Astrocyte of the cerebellum (primary cell): ENCODE data around the gene TPR.
A peak's percentile ranks its signal among the peaks of the same experiment; 100 is the strongest.

ENCODE experiments used
- DNase-seq: peaks from one replicate; pipeline ENCODE4 v3.0.0-alpha.2; 2011; ENCODE audit warnings: low read depth
- H3K4me3 ChIP-seq: 2 replicates; pipeline ENCODE4 v1.5.1; 2011; ENCODE audit warnings: mild to moderate bottlenecking, low read depth, low read length, moderate library complexity
- in situ Hi-C: cut with HindIII; loops from 2 replicates; pipeline ENCODE4 v1.10.0; 2017; ENCODE audit warnings: low sequenced_read_pairs
- TF ChIP-seq, protein P1 (sequence below): IDR thresholded peaks from 2 replicates; pipeline ENCODE4 v1.5.1; 2012; ENCODE audit warnings: low read length, low read depth, moderate library complexity, mild to moderate bottlenecking; ENCODE audit errors: missing control alignments

The TPR gene

DNA sequence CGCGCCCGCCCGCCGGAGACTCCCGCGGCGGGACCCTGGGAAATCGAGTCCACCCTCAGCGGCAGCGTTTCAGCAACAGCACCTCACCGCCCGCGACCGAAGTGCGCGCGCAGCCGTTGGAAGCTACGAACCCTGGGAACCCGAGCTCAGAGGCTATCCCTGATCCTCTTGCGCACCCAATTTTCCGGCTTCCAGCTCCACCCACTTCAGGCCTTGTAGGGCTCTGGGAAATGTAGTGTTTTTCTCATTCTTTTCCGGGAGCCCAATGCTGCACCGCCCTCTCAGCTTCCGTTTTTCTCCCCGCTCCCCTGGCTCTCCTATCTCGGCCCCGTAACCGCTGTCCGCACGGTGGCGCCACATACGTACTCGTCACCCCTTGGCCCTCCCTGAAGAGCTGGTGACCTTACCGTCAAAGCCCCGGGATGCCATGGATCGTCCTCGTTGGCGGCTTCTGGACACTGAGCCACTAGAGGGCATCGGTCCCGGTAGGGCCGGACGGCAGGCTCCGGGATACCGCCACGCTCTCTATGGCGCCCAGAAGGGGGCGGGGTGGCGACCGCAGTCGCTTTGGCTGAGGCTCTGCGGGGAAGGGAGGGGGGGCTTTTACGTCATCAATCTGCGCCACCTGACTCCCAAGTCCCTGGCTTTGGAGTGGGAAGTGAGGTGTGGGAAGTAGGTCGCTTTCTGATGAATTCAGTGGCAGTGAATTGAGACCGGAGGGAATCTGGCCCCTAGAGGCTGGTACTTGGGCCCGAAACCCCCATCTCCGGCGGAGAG lies at the start of gene TPR, which contains the start of gene ODR4:
TPR (minus strand) TSS at position 102 of the 777 bp plus-strand sequence. CDS start 225 bp downstream, outside the sequence.
ODR4 (plus strand) TSS at position 687 of the 777 bp plus-strand sequence. CDS start 3,948 bp downstream, outside the sequence.
- TF ChIP-seq, protein P1, sequence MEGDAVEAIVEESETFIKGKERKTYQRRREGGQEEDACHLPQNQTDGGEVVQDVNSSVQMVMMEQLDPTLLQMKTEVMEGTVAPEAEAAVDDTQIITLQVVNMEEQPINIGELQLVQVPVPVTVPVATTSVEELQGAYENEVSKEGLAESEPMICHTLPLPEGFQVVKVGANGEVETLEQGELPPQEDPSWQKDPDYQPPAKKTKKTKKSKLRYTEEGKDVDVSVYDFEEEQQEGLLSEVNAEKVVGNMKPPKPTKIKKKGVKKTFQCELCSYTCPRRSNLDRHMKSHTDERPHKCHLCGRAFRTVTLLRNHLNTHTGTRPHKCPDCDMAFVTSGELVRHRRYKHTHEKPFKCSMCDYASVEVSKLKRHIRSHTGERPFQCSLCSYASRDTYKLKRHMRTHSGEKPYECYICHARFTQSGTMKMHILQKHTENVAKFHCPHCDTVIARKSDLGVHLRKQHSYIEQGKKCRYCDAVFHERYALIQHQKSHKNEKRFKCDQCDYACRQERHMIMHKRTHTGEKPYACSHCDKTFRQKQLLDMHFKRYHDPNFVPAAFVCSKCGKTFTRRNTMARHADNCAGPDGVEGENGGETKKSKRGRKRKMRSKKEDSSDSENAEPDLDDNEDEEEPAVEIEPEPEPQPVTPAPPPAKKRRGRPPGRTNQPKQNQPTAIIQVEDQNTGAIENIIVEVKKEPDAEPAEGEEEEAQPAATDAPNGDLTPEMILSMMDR = peak; percentile 90
- peak; percentile 99 for DNase-seq
- peak within 1 kb of the TSS; percentile 86 for H3K4me3 ChIP-seq
- in situ Hi-C loops = no loop called here

DNA sequence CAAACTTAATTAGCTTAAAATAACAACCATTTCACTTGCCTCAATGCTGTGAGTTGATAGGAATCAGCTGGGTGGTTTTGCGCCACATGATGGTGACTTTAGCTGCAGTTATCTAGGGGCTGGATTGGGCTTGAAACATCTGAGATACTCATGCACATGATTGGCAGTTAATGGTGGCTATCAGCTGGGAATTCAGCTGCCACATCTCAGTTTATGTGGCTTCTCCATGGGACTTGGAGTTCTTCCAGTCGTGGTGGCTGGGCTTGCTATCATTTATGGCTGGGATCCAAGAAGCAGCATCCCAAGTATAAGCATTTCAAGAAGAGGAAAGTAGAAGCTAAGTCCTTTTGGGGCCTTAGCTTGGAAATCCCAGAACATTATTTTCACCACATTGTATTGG lies 49.5 kb upstream of the TPR start:
- in situ Hi-C loops = no loop called here
- H3K4me3 ChIP-seq = no peak overlapping the region
- no peak for DNase-seq
- TF ChIP-seq, protein P1 = no peak

GRCh38 chr1:186421446-186421845 lies 46.4 kb upstream of the TPR start:
- TF ChIP-seq, protein P1 = no peak
- H3K4me3 ChIP-seq = no peak overlapping the region
- in situ Hi-C loops = no loop called here
- DNase-seq = no peak

- in situ Hi-C loops = no loop called here
- no peak overlapping the region for H3K4me3 ChIP-seq
- DNase-seq = no peak
- TF ChIP-seq, protein P1 = no peak
Observed at GRCh38 chr1:186420923-186421322, 45.9 kb upstream of the TPR start.

DNA sequence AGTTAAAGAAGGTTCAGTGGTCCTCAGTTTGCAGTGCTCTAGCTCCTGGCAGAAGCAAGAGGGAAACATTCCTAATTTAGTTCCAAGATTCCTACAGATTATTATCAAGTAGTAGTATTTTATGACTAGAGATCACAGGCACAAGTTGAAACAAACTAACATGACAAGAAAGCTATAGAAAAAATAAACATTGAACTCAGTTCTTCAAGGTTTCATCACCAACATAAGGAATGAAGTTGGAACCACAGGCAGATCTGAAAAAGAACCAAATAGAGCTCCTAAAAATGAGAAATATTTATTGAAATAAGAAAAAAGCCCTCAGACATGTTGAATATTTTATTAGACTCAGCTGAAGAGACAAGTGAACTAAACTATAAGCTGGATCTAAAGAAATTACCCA lies 45.3 kb upstream of the TPR start:
- H3K4me3 ChIP-seq = no peak overlapping the region
- TF ChIP-seq, protein P1 = no peak
- in situ Hi-C loops = no loop called here
- DNase-seq = no peak

GRCh38 chr1:186418503-186418902 lies 43.5 kb upstream of the TPR start:
- no peak overlapping the region for H3K4me3 ChIP-seq
- TF ChIP-seq, protein P1 = no peak
- in situ Hi-C loops = no loop called here
- DNase-seq = no peak
